HepG2 (cell line): ENCODE data around the gene ATF6. TPM values are rescaled to one million over a fixed set of nuclear protein-coding genes. Genes with fewer than 3 reads are reported as not detected.

Experiments used
- ATAC-seq: fragments of 200-7000 bp; cut with Tn5 transposase; 3 replicates; pipeline ENCODE4 v1.9.1; 2020; ENCODE audit warnings: mild to moderate bottlenecking, moderate library complexity
- BruUV-seq: library from RNA; stranded (reverse); fragments of 400-500 nt; replicated peaks from 2 replicates; lab custom pipeline; 2021; lab: Mats Ljungman, UMichigan
- CTCF ChIA-PET: fragments of 300-600 bp; formaldehyde crosslinking; extraction: SDS; loops from one replicate; lab custom pipeline; 2021; ENCODE audit warnings: low total read pairs, inconsistent platforms, low intra/inter-chr PET ratio; lab: Yijun Ruan, JAX
- POLR2A ChIA-PET: fragments of 350-600 bp; sonication (Branson Sonifier 250); formaldehyde crosslinking; loops from one replicate; lab custom pipeline; 2020; ENCODE audit warnings: antibody characterized with exemption, inconsistent platforms; lab: Yijun Ruan, JAX
- DNase-seq: peaks from one replicate; pipeline ENCODE4 v3.0.0-alpha.2; 2015; ENCODE audit warnings: low spot score
- FAIRE-seq: peaks from 3 replicates; lab custom pipeline; 2011; peaks lifted over from hg19 to GRCh38; lab: Jason Lieb, UNC
- H2AFZ ChIP-seq: one replicate; pipeline ENCODE4 v1.6.1; 2011; ENCODE audit warnings: low read length, inconsistent platforms
- H3K27ac ChIP-seq: fragments of 300-600 bp; 3 replicates; pipeline ENCODE4 v1.8.0; 2011; ENCODE audit warnings: mixed run types, mild to moderate bottlenecking, mixed read lengths, low read length, inconsistent platforms; ENCODE audit not compliant: insufficient read depth; ENCODE audit errors: extremely low read length
- H3K27me3 ChIP-seq, 2 experiments: fragments of 200-600 bp in 1 of 2; 2 replicates in 1 of 2; 3 replicates in 1 of 2; pipeline versions ENCODE4 v1.6.0 to v1.8.0; 2011; ENCODE audit warnings: low read length in 2 of 2, mild to moderate bottlenecking in 2 of 2, moderate library complexity in 2 of 2, inconsistent platforms in 1 of 2; ENCODE audit not compliant: insufficient read depth in 2 of 2, control insufficient read depth in 1 of 2
- H3K36me3 ChIP-seq, 2 experiments: fragments of 200-600 bp in 1 of 2; replicated peaks in 1 of 2; 2 replicates in 1 of 2; 3 replicates in 1 of 2; pipeline versions ENCODE4 v1.5.1 to v1.8.0; 2011; ENCODE audit warnings: low read length in 2 of 2, inconsistent platforms in 1 of 2; ENCODE audit not compliant: insufficient read depth in 2 of 2, control insufficient read depth in 1 of 2
- H3K4me1 ChIP-seq: 2 replicates; pipeline ENCODE4 v1.5.1; 2012; ENCODE audit warnings: low read length, inconsistent platforms; ENCODE audit not compliant: insufficient read depth
- H3K4me2 ChIP-seq: 2 replicates; pipeline ENCODE4 v1.6.0; 2011; ENCODE audit warnings: low read depth, low read length, inconsistent platforms
- H3K4me3 ChIP-seq, 3 experiments: fragments of 200-600 bp in 1 of 3; sonication (generic), shearing (Covaris generic) in 1 of 3; replicated peaks in 1 of 3; 2 replicates each; pipeline ENCODE4 v1.5.1; 2011 to 2016; ENCODE audit warnings: low read length in 3 of 3, inconsistent platforms in 2 of 3, low read depth in 2 of 3, mild to moderate bottlenecking in 2 of 3, control low read depth in 1 of 3, mixed read lengths in 1 of 3; ENCODE audit not compliant: insufficient read depth in 1 of 3
- H3K79me2 ChIP-seq: one replicate; pipeline ENCODE4 v1.6.1; 2011; ENCODE audit warnings: low read length, inconsistent platforms; ENCODE audit not compliant: insufficient read depth
- H3K9ac ChIP-seq: 2 replicates; pipeline ENCODE4 v1.6.0; 2011; ENCODE audit warnings: mild to moderate bottlenecking, low read depth, low read length, inconsistent platforms; ENCODE audit not compliant: insufficient read depth
- H3K9me3 ChIP-seq: 2 replicates; pipeline ENCODE4 v1.5.1; 2012; ENCODE audit warnings: mild to moderate bottlenecking, low read length
- H4K20me1 ChIP-seq: 2 replicates; pipeline ENCODE4 v1.6.0; 2011; ENCODE audit warnings: inconsistent platforms, mild to moderate bottlenecking, low read length, moderate library complexity; ENCODE audit not compliant: insufficient read depth
- AHR ChIP-seq: IDR thresholded peaks from 2 replicates; pipeline ENCODE4 v1.6.1; 2018; ENCODE audit warnings: missing genetic modification reagents, missing compliant biosample characterization
- CHCHD3 ChIP-seq: sonication (generic); formaldehyde crosslinking; IDR thresholded peaks from 2 replicates; pipeline ENCODE4 v1.8.0; 2022; ENCODE audit warnings: mild to moderate bottlenecking, missing genetic modification reagents, moderate library complexity
- CREB1 ChIP-seq, 2 experiments: fragments of 450-650 bp in 1 of 2; IDR thresholded peaks; 2 replicates each; pipeline ENCODE4 v1.6.1; 2016 to 2017; ENCODE audit warnings: control low read depth in 1 of 2, mild to moderate bottlenecking in 1 of 2, missing compliant biosample characterization in 1 of 2, missing genetic modification characterization in 1 of 2
- FOSL1 ChIP-seq: sonication (generic); formaldehyde crosslinking; IDR thresholded peaks from 2 replicates; pipeline ENCODE4 v1.9.0; 2021; ENCODE audit warnings: missing genetic modification reagents, borderline replicate concordance
- FOXJ3 ChIP-seq: sonication (generic); formaldehyde crosslinking; IDR thresholded peaks from 2 replicates; pipeline ENCODE4 v1.4.0; 2020; ENCODE audit warnings: missing genetic modification reagents, mild to moderate bottlenecking, borderline replicate concordance
- GPN1 ChIP-seq: sonication (generic); formaldehyde crosslinking; IDR thresholded peaks from 2 replicates; pipeline ENCODE4 v1.5.1; 2020; ENCODE audit warnings: missing genetic modification reagents, borderline replicate concordance
- HNF4A ChIP-seq: sonication (generic); formaldehyde crosslinking; IDR thresholded peaks from 2 replicates; pipeline ENCODE4 v1.4.0; 2020; ENCODE audit warnings: missing genetic modification reagents
- MBD4 ChIP-seq: IDR thresholded peaks from 2 replicates; pipeline ENCODE4 v1.6.1; 2012; ENCODE audit warnings: low read length, inconsistent platforms, borderline replicate concordance
- NPAS2 ChIP-seq: sonication (generic); formaldehyde crosslinking; IDR thresholded peaks from 2 replicates; pipeline ENCODE4 v1.8.0; 2022; ENCODE audit warnings: mild to moderate bottlenecking, missing genetic modification reagents, borderline replicate concordance
- SKI ChIP-seq: fragments of 450-650 bp; IDR thresholded peaks from one replicate; pipeline ENCODE4 v1.6.1; 2018; ENCODE audit warnings: mild to moderate bottlenecking; ENCODE audit not compliant: partially characterized antibody
- SP140L ChIP-seq: sonication (generic); formaldehyde crosslinking; IDR thresholded peaks from 2 replicates; pipeline ENCODE4 v1.4.0; 2020; ENCODE audit warnings: missing genetic modification reagents, borderline replicate concordance
- TBL1XR1 ChIP-seq: fragments of 150-350 bp; IDR thresholded peaks from 2 replicates; pipeline ENCODE4 v1.6.1; 2014; ENCODE audit warnings: borderline replicate concordance, low read length; ENCODE audit not compliant: partially characterized antibody
- ZNF260 ChIP-seq: sonication (generic); formaldehyde crosslinking; IDR thresholded peaks from 2 replicates; pipeline ENCODE4 v1.4.0; 2020; ENCODE audit warnings: missing genetic modification reagents, low read depth, mild to moderate bottlenecking, borderline replicate concordance
- ZNF34 ChIP-seq: sonication (generic); formaldehyde crosslinking; IDR thresholded peaks from 2 replicates; pipeline ENCODE4 v1.4.0; 2020; ENCODE audit warnings: mild to moderate bottlenecking, missing genetic modification reagents, borderline replicate concordance
- ZNF552 ChIP-seq: sonication (generic); formaldehyde crosslinking; IDR thresholded peaks from 2 replicates; pipeline ENCODE4 v1.9.0; 2022; ENCODE audit warnings: missing genetic modification reagents, mild to moderate bottlenecking, borderline replicate concordance
- ZNF563 ChIP-seq: sonication (generic); formaldehyde crosslinking; IDR thresholded peaks from 2 replicates; pipeline ENCODE4 v1.8.0; 2022; ENCODE audit warnings: mild to moderate bottlenecking, moderate library complexity, missing genetic modification reagents
- ZNF773 ChIP-seq: sonication (generic); formaldehyde crosslinking; IDR thresholded peaks from 2 replicates; pipeline ENCODE4 v1.4.0; 2020; ENCODE audit warnings: missing genetic modification reagents, borderline replicate concordance
- in situ Hi-C: cut with HindIII; loops from 2 replicates; pipeline ENCODE4 v1.10.0; 2017; ENCODE audit warnings: low pct_unique_long_range_greater_than_20kb; ENCODE audit not compliant: extremely low pct_ligation_motif_present
- intact Hi-C: fragments of 100-400 bp; cut with micrococcal nuclease; formaldehyde crosslinking; loops from one replicate; pipeline ENCODE4 v1.10.0; 2022; ENCODE audit not compliant: unreplicated experiment
- polyA plus RNA-seq, 8 experiments: library from polyadenylated mRNA; depleted of rRNA in 3 of 8; stranded (reverse) in 7 of 8; unstranded in 1 of 8; fragments of >200 nt; fragmentation: Illumina TruSeq in 4 of 8; extraction: Trizol in 4 of 8; gene quantifications; 2 replicates each; pipeline versions ENCODE4 v1.2.1 to v1.2.3, GENCODE V29; 2011 to 2016; ENCODE audit warnings: low read depth in 4 of 8, missing spikeins in 1 of 8, mixed read lengths in 1 of 8; ENCODE audit not compliant: insufficient read depth in 1 of 8
- total RNA-seq, 5 experiments: library from RNA; depleted of rRNA; stranded (reverse); fragments of >200 nt; fragmentation: Illumina TruSeq; extraction: Trizol; gene quantifications; 2 replicates each; pipeline ENCODE4 v1.2.3, GENCODE V29; 2016; ENCODE audit warnings: low read depth in 1 of 5
- TF ChIP-seq, protein P1 (sequence below): IDR thresholded peaks from 2 replicates; pipeline ENCODE4 v1.6.1; 2016; ENCODE audit warnings: missing genetic modification reagents, missing compliant biosample characterization

ATF6 gene
- total and polyA plus RNA-seq, 2 of the 13 experiments (the other 11 are each of a cell fraction or from before 2014, with no cell fraction given), result 13.2 to 14.5 TPM

DNA sequence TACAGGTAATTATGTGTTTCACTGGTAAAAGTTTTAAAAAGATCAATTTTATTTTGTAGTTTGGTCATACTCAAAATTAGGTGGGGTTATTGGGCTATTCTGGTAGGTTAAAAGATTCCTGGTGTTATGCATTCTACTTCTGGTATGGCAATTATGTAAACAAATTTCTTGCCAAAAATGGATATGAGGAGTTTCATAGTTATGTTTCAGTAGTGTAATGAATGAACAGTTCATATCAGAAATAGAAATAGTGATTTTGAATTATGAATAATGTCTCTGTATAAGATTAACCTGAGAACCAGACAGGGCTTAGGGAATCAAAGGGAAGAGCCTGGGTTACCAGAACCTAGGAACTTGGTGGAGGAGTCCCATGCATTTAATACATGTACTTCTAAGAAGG, 15.9 kb downstream of the ATF6 start:
- POLR2A ChIA-PET, result no interaction called here
- ATAC-seq, result no peak
- Histone ChIP-seq H3K27ac (no peak overlapping the region), H3K4me1 (no peaks in the 10 kb centered on the region), H3K9me3 (no peaks in the 10 kb centered on the region), H4K20me1 (no peaks in the 10 kb centered on the region)
- CTCF ChIA-PET, result no interaction called here
- BruUV-seq, result no TSS peak
- in situ Hi-C loops, result no loop called here
- TF ChIP-seq FOSL1, result no peak
- no peak for TF ChIP-seq GPN1 (CRISPR knock-in tag)
- TF ChIP-seq TBL1XR1, result no peak
- TF ChIP-seq CREB1 (IDR thresholded peaks at IDR 0.05), result no peak
- TF ChIP-seq CREB1 (CRISPR knock-in tag; IDR thresholded peaks at IDR 0.05), result no peak
- no peak for TF ChIP-seq MBD4
- TF ChIP-seq ZNF552 (CRISPR knock-in tag), result no peak
- no peak for TF ChIP-seq HNF4A (CRISPR knock-in tag)
- TF ChIP-seq ZNF563 (CRISPR knock-in tag), result no peak
- no peak for TF ChIP-seq ZNF260 (CRISPR knock-in tag)
- TF ChIP-seq ZNF773 (CRISPR knock-in tag), result no peak
- no peak for TF ChIP-seq ZNF34 (CRISPR knock-in tag)
- TF ChIP-seq CHCHD3 (CRISPR knock-in tag), result no peak
- no peak for TF ChIP-seq FOXJ3
- no peak for TF ChIP-seq NPAS2 (CRISPR knock-in tag)
- TF ChIP-seq SKI, result no peak
- TF ChIP-seq, protein P1, sequence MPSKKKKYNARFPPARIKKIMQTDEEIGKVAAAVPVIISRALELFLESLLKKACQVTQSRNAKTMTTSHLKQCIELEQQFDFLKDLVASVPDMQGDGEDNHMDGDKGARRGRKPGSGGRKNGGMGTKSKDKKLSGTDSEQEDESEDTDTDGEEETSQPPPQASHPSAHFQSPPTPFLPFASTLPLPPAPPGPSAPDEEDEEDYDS (CRISPR knock-in tag), result no peak
- TF ChIP-seq SP140L (CRISPR knock-in tag), result no peak
- TF ChIP-seq AHR, result no peak
- TF ChIP-seq, all 625 proteins: peak for 0
- H3K4me3 ChIP-seq, result no peak overlapping the region
- no peak overlapping the region for H2AFZ ChIP-seq
- no peak for DNase-seq
- no peak for FAIRE-seq
- no peaks in the 10 kb centered on the region for H3K27me3 ChIP-seq
- peaks cover 8 to 34% of the 10 kb centered on the region in 2 experiments; a peak in 4 of 5 replicates for H3K36me3 ChIP-seq
- H3K79me2 ChIP-seq, result no peaks in the 10 kb centered on the region
- intact Hi-C loops, result no loop called here
- no peak overlapping the region for H3K9ac ChIP-seq
- no peak overlapping the region for H3K4me2 ChIP-seq
